ENCODE measurements around the gene CRELD1.

DNA sequence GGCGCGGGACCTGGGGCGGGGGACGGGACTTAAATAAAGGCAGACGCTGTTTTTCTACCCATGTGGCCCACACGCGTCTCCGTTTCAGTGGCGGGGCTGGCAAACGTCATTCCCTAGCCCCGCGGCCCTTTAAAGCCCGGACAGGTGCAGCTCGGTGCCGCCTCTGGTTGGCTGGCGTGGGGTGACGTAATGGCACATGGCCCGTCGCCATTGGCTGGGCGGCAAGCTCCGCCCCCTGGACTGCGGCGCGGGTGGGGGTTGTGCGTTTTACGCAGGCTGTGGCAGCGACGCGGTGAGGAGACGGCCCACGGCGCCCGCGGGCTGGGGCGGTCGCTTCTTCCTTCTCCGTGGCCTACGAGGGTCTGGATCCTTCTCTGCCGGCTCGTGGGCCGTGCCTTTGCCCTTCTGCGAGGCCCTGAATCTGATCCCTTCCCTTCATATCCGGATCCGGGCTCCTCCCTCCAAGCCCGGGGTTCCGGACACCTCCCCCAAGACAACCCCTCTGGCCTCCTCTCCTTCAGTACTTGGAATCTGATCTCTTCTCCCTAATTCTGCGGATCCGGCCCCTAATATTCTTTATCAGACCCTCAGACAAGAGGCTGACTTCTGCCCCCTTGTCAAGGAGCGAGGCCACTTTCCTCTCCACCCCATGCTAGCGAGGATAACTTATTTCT is at the start of gene CRELD1:
- TF ChIP-seq CREB1 (IDR thresholded peaks at IDR 0.05) (peak; percentile 92), CREB1 (CRISPR knock-in tag; IDR thresholded peaks at IDR 0.05) (peak; percentile 93), POLR2A (IDR thresholded peaks at IDR 0.05; ENCODE audit: insufficient read depth in 1 of 2, low read depth in 2 of 2, low read length in 2 of 2) (peak; percentile 71 to 91), TSC22D2 (CRISPR knock-in tag; IDR thresholded peaks at IDR 0.05; ENCODE audit: borderline replicate concordance) (no peak), FOSL1 (CRISPR knock-in tag; IDR thresholded peaks at IDR 0.05; ENCODE audit: borderline replicate concordance) (no peak), ARNT2 (CRISPR knock-in tag; IDR thresholded peaks at IDR 0.05; ENCODE audit: low read depth) (no peak), BRCA1 (CRISPR knock-in tag; IDR thresholded peaks at IDR 0.05) (no peak), CBX2 (IDR thresholded peaks at IDR 0.05; ENCODE audit: low read depth, low read length) (no peak), CBX2 (CRISPR knock-in tag; IDR thresholded peaks at IDR 0.05; ENCODE audit: low read depth) (no peak), HDAC1 (CRISPR knock-in tag; IDR thresholded peaks at IDR 0.05) (peak; percentile 69), SIN3A (IDR thresholded peaks at IDR 0.05; ENCODE audit: borderline replicate concordance, low read depth, low read length) (peak; percentile 87; the same call in 1 of the 2 replicates)
